A549 (cell line): ENCODE measurements around the gene DUSP14.

Source experiments
- CEBPB ChIP-seq, 2 experiments: fragments of >200 bp in 1 of 2; sonication (Bioruptor Twin) in 1 of 2; formaldehyde crosslinking in 1 of 2; IDR thresholded peaks; 2 replicates each; pipeline ENCODE4 v1.6.1; 2012 to 2016
- CTCF ChIP-seq: fragments of >200 bp; sonication (Bioruptor Twin); formaldehyde crosslinking; IDR thresholded peaks from 3 replicates; pipeline ENCODE4 v1.5.1; 2016
- EP300 ChIP-seq, 2 experiments: fragments of >200 bp; sonication (Bioruptor Twin); formaldehyde crosslinking; IDR thresholded peaks; 2 replicates in 1 of 2; 3 replicates in 1 of 2; pipeline ENCODE4 v1.6.1; 2016 to 2017
- ESRRA ChIP-seq: fragments of 150-350 bp; IDR thresholded peaks from 2 replicates; pipeline ENCODE4 v1.6.1; 2014; ENCODE audit warnings: mild to moderate bottlenecking, low read length, borderline replicate concordance
- FOSL2 ChIP-seq, 2 experiments: fragments of 450-650 bp in 1 of 2; fragments of >200 bp in 1 of 2; sonication (Bioruptor Twin) in 1 of 2; formaldehyde crosslinking; IDR thresholded peaks; 2 replicates each; pipeline versions ENCODE4 v1.5.0 to v1.6.1; 2016 to 2020; ENCODE audit warnings: mild to moderate bottlenecking in 1 of 2, moderate library complexity in 1 of 2
- JUN ChIP-seq, 2 experiments: fragments of >200 bp; sonication (Bioruptor Twin); formaldehyde crosslinking; IDR thresholded peaks; 2 replicates in 1 of 2; 3 replicates in 1 of 2; pipeline ENCODE4 v1.6.1; 2016 to 2017
- KDM1A ChIP-seq: fragments of 200-600 bp; sonication (generic); IDR thresholded peaks from 2 replicates; pipeline ENCODE4 v1.6.1; 2016; ENCODE audit warnings: low read depth, mild to moderate bottlenecking
- POLR2A ChIP-seq: IDR thresholded peaks from 2 replicates; pipeline ENCODE4 v1.6.1; 2012; ENCODE audit warnings: mild to moderate bottlenecking, low read length
- RAD21 ChIP-seq, 2 experiments: fragments of >200 bp in 1 of 2; sonication (Bioruptor Twin) in 1 of 2; formaldehyde crosslinking in 1 of 2; IDR thresholded peaks in 1 of 2; conservative IDR thresholded peaks in 1 of 2; 2 replicates in 1 of 2; 3 replicates in 1 of 2; pipeline ENCODE4 v1.6.1; 2012 to 2018; ENCODE audit warnings: inconsistent platforms in 1 of 2
- RCOR1 ChIP-seq: fragments of 150-350 bp; IDR thresholded peaks from 2 replicates; pipeline ENCODE4 v1.6.1; 2014; ENCODE audit warnings: antibody characterized with exemption, low read length, low read depth
- RFX5 ChIP-seq: fragments of 450-650 bp; IDR thresholded peaks from 2 replicates; pipeline ENCODE4 v1.7.1; 2014; ENCODE audit warnings: antibody characterized with exemption, mild to moderate bottlenecking, moderate library complexity
- SMC3 ChIP-seq: fragments of >200 bp; sonication (Bioruptor Twin); formaldehyde crosslinking; IDR thresholded peaks from 3 replicates; pipeline ENCODE4 v1.6.1; 2018; ENCODE audit warnings: inconsistent platforms
- ZNF302 ChIP-seq: fragments of 250-450 bp; sonication (Bioruptor Pico); IDR thresholded peaks from 2 replicates; pipeline ENCODE4 v1.9.0; 2021; ENCODE audit warnings: inconsistent platforms, mild to moderate bottlenecking, moderate library complexity
- TF ChIP-seq, protein P1 (sequence below): IDR thresholded peaks from 2 replicates; pipeline ENCODE4 v1.6.1; 2012

- TF ChIP-seq CTCF (no peak), SMC3 (no peak), FOSL2 (IDR thresholded peaks at IDR 0.05) (no peak), FOSL2 (CRISPR knock-in tag; IDR thresholded peaks at IDR 0.05) (no peak), RAD21 (conservative IDR thresholded peaks at IDR 0.05 in 1 of 2, IDR thresholded peaks at IDR 0.05 in 1 of 2) (no peak), CEBPB (IDR thresholded peaks at IDR 0.05) (no peak), EP300 (IDR thresholded peaks at IDR 0.05) (no peak), POLR2A (0 out of 2 replicates have a peak, but pooled peaks have one; percentile 7), KDM1A (no peak), RFX5 (no peak), JUN (IDR thresholded peaks at IDR 0.05) (no peak), ESRRA (no peak), RCOR1 (no peak), ZNF302 (no peak)
- TF ChIP-seq, protein P1, sequence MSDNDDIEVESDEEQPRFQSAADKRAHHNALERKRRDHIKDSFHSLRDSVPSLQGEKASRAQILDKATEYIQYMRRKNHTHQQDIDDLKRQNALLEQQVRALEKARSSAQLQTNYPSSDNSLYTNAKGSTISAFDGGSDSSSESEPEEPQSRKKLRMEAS, result no peak
These were observed 20.4 kb downstream of the DUSP14 start for GRCh38 chr17:37510056-37510455.
